ENCODE results near the gene TRIO.

The TRIO gene

GRCh38 chr5:14209222-14209822 lies 66.2 kb downstream of the TRIO start:
- DNase-seq (ENCODE audit: low read depth): no peak

GRCh38 chr5:14209836-14210235 lies 66.7 kb downstream of the TRIO start:
- no peak for DNase-seq (ENCODE audit: low read depth)

- DNase-seq (ENCODE audit: low read depth): no peak
Observed at GRCh38 chr5:14210729-14211128, 67.6 kb downstream of the TRIO start.

GRCh38 chr5:14211818-14212803 lies 69.0 kb downstream of the TRIO start:
- DNase-seq (ENCODE audit: low read depth): no peak

GRCh38 chr5:14212838-14213237 lies 69.7 kb downstream of the TRIO start:
- no peak for DNase-seq (ENCODE audit: low read depth)

- DNase-seq (ENCODE audit: low read depth): no peak
Observed at GRCh38 chr5:14213253-14213652, 70.1 kb downstream of the TRIO start.

GRCh38 chr5:14213813-14214585 lies 70.9 kb downstream of the TRIO start:
- no peak for DNase-seq (ENCODE audit: low read depth)

- no peak for DNase-seq (ENCODE audit: low read depth)
Observed at GRCh38 chr5:14215901-14216300, 72.8 kb downstream of the TRIO start.

- DNase-seq (ENCODE audit: low read depth): no peak
Observed at GRCh38 chr5:14216372-14216771, 73.2 kb downstream of the TRIO start.

GRCh38 chr5:14216902-14217301 lies 73.8 kb downstream of the TRIO start:
- DNase-seq (ENCODE audit: low read depth): no peak

- DNase-seq (ENCODE audit: low read depth): no peak
Observed at GRCh38 chr5:14217587-14217986, 74.4 kb downstream of the TRIO start.

GRCh38 chr5:14218011-14218410 lies 74.9 kb downstream of the TRIO start:
- no peak for DNase-seq (ENCODE audit: low read depth)

GRCh38 chr5:14218480-14218879 lies 75.3 kb downstream of the TRIO start:
- DNase-seq (ENCODE audit: low read depth): no peak

GRCh38 chr5:14218897-14219573 lies 75.9 kb downstream of the TRIO start:
- DNase-seq (ENCODE audit: low read depth): no peak

- DNase-seq (ENCODE audit: low read depth): no peak
Observed at GRCh38 chr5:14219800-14220512, 76.8 kb downstream of the TRIO start.

- DNase-seq (ENCODE audit: low read depth): no peak
Observed at GRCh38 chr5:14220642-14221041, 77.5 kb downstream of the TRIO start.

- no peak for DNase-seq (ENCODE audit: low read depth)
Observed at GRCh38 chr5:14221732-14222131, 78.6 kb downstream of the TRIO start.

GRCh38 chr5:14222206-14222605 lies 79.1 kb downstream of the TRIO start:
- no peak for DNase-seq (ENCODE audit: low read depth)

- no peak for DNase-seq (ENCODE audit: low read depth)
Observed at GRCh38 chr5:14223372-14223771, 80.2 kb downstream of the TRIO start.

- DNase-seq (ENCODE audit: low read depth): no peak
Observed at GRCh38 chr5:14225173-14225834, 82.2 kb downstream of the TRIO start.

- no peak for DNase-seq (ENCODE audit: low read depth)
Observed at GRCh38 chr5:14226149-14226548, 83.0 kb downstream of the TRIO start.

All from stimulated activated CD8-positive, alpha-beta memory T cell treated with anti-CD3 and anti-CD28 coated beads, Interleukin-15, amount 100 ng/mL, for 1 hour (primary cell).